Cardiac muscle cell (in vitro differentiated cells and primary cell): Measurements from ENCODE around the gene NUDCD3. TPM values are rescaled to one million over a fixed set of nuclear protein-coding genes. Genes with fewer than 3 reads are reported as not detected.
A peak's percentile ranks its signal among the peaks of the same experiment; 100 is the strongest.

ENCODE experiments used
- DNase-seq, 2 donors: peaks; one replicate each; pipeline versions ENCODE4 v3.0.0 to v3.0.0-alpha.2; 2010 to 2017; ENCODE audit warnings: low read depth in 1 of 2, low spot score in 1 of 2
- H3K27ac ChIP-seq: fragments of 200-600 bp; sonication (generic); 2 replicates; pipeline ENCODE4 v1.5.1; 2016
- H3K27me3 ChIP-seq: fragments of 200-600 bp; sonication (generic); 2 replicates; pipeline ENCODE4 v1.6.0; 2016; ENCODE audit warnings: control low read depth
- H3K36me3 ChIP-seq: fragments of 200-600 bp; sonication (generic); 2 replicates; pipeline ENCODE4 v1.5.1; 2016; ENCODE audit warnings: control low read depth
- H3K4me1 ChIP-seq: fragments of 200-600 bp; sonication (generic); 2 replicates; pipeline ENCODE4 v1.8.1; 2017; ENCODE audit warnings: low read depth, mild to moderate bottlenecking, mixed run types
- H3K4me3 ChIP-seq: fragments of 200-600 bp; sonication (generic); 2 replicates; pipeline ENCODE4 v1.5.1; 2016; ENCODE audit warnings: mild to moderate bottlenecking
- H3K9me3 ChIP-seq: fragments of 200-600 bp; sonication (generic); 2 replicates; pipeline ENCODE4 v1.5.1; 2017; ENCODE audit warnings: low read depth, mild to moderate bottlenecking, control low read depth
- polyA plus RNA-seq: library from polyadenylated mRNA; unstranded; fragments of >200 nt; fragmentation: Nextera tagmentation; extraction: Ambion mirVana; gene quantifications from 2 replicates; pipeline ENCODE4 v1.2.1, GENCODE V29; 2016
- total RNA-seq: library from RNA; depleted of rRNA; stranded (reverse); fragments of >200 nt; gene quantifications from 2 replicates; pipeline ENCODE4 v1.2.3, GENCODE V29; 2016
- TF ChIP-seq, protein P1 (sequence below): IDR thresholded peaks from 2 replicates; pipeline ENCODE4 v1.5.1; 2012; ENCODE audit warnings: low read depth, mild to moderate bottlenecking, low read length

Gene NUDCD3
- total and polyA plus RNA-seq, 2 experiments from 2014 or later, result 44.8 to 98.7 TPM

DNA sequence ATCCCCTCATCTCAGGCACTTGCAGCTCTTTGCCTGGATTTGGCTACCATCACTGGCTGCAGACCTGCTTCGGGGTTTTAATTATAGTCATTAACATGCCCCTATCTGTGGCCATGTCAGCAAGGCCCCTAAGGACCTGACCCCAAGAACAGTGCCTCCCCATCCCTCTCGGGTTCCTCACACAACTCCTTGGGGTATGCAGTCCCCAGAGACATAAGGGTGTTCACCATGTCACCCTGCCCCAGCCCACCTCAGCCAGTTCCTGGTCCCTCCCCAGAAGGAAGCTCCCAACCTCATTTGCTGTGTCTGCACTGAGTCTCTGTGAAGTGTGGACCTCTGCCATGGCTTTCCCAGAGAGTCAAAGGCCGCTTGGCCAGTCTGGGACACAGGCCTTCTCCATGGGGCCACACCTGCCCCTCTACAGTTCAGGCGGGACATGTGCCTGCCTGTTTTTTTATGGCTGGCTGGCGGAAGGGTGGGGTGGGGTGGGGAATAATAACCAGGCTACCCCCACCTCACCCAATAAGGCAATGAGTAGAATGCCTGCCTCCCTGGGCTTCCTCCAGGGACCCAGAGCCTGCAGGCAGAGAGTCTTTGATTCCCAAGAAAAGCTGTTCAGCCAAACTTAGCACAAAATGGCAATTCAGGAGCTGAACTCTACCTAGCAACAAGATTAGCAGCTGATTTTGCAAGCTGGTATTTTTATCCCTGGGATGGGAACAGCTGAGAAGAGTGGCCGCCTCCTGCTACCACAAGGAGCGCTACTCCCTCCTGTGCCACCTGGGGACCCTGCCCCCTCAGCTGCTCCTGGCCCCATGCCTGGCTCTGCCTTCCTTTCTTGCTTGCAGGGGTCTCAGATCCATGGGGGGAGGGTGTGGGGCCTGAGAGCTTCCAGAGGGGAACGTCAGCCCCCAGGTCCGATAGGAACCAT, 141.3 kb downstream of the NUDCD3 start:
- DNase-seq, result peak in 1 of 2 donors; percentile 42
- Histone ChIP-seq H3K27ac (no peak overlapping the region), H3K36me3 (no peaks in the 10 kb centered on the region), H3K9me3 (no peaks in the 10 kb centered on the region), H3K4me3 (no peak overlapping the region), H3K27me3 (peaks cover 8% of the 10 kb centered on the region), H3K4me1 (peaks cover 7% of the 10 kb centered on the region)
- TF ChIP-seq, protein P1, sequence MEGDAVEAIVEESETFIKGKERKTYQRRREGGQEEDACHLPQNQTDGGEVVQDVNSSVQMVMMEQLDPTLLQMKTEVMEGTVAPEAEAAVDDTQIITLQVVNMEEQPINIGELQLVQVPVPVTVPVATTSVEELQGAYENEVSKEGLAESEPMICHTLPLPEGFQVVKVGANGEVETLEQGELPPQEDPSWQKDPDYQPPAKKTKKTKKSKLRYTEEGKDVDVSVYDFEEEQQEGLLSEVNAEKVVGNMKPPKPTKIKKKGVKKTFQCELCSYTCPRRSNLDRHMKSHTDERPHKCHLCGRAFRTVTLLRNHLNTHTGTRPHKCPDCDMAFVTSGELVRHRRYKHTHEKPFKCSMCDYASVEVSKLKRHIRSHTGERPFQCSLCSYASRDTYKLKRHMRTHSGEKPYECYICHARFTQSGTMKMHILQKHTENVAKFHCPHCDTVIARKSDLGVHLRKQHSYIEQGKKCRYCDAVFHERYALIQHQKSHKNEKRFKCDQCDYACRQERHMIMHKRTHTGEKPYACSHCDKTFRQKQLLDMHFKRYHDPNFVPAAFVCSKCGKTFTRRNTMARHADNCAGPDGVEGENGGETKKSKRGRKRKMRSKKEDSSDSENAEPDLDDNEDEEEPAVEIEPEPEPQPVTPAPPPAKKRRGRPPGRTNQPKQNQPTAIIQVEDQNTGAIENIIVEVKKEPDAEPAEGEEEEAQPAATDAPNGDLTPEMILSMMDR, result no peak

DNA sequence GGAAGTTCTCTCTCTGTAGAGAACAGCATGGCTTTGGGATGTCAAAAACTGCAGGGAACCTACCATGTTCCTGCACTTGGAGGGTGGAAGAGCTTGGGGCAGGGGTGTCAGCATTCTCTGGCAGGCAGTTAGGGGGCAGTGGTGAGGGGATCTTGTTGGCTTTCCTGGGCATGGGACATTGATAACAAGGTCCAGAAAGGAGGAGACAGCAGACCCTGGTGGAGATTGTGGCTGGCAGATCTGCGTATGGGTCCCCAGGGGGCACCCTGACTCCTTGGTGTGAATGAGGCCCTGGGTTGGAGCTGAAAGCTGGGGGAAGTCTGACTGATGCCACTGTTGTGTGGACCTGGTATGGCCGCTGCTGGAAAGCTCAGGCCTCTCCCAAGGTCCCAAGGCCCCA, 142.2 kb downstream of the NUDCD3 start:
- TF ChIP-seq, protein P1, result peak; percentile 48
- no peak overlapping the region for H3K4me3 ChIP-seq
- no peaks in the 10 kb centered on the region for H3K9me3 ChIP-seq
- H3K27me3 ChIP-seq, result peaks cover 8% of the 10 kb centered on the region
- DNase-seq, result peak; percentile 24 to 51
- no peak overlapping the region for H3K27ac ChIP-seq
- H3K4me1 ChIP-seq, result peaks cover 7% of the 10 kb centered on the region
- H3K36me3 ChIP-seq, result no peaks in the 10 kb centered on the region

DNA sequence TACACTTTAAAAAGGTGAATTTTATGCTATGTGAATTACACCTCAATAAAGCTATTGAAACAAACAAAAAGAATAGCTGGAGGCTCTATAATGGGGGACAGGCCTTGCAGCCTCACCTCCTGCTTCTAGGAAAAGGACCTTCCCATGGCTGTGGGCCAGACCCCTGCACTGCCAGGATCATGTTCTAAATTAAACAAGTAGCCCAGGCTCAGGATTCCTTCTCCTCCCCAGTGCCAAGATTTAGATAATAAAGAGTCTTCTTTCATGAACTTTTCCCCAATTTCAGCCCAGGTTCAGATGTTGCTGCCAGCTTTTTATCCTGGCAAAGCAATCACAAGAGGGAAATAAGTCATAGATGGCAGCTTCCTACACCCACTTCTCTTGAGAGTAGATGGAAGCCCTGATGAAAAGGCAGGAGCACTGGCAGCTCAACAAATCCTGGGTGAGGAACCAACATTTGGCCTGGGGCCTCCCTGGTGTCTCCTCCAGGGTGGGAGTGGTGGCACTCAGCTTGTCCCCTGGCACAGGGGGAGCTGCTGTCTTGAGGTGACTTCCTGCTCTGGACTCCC, 142.8 kb downstream of the NUDCD3 start:
- TF ChIP-seq, protein P1, result no peak
- DNase-seq, result no peak
- H3K36me3 ChIP-seq, result no peaks in the 10 kb centered on the region
- peaks cover 7% of the 10 kb centered on the region for H3K4me1 ChIP-seq
- H3K9me3 ChIP-seq, result no peaks in the 10 kb centered on the region
- peaks cover 8% of the 10 kb centered on the region for H3K27me3 ChIP-seq
- no peak overlapping the region for H3K4me3 ChIP-seq
- no peak overlapping the region for H3K27ac ChIP-seq

DNA sequence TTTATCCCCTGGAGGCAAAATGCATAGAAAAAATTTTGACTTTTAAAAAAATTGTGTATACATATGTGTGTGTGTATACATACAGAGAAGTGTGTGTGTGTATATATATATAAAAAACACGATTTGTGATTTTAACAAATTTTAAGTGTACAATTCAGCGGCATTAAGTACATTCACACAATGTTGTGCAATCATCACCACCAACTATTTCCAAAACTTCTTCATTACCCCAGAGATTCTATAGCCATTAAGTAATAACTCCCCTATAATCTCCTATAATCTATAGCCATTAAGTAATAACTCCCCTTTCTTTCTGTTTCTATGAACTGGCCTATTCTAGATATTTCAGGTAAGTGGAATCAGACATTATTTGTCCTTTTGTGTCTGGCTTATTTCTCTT, 144.4 kb downstream of the NUDCD3 start:
- Histone ChIP-seq H3K36me3 (no peaks in the 10 kb centered on the region), H3K27ac (no peak overlapping the region), H3K4me3 (no peak overlapping the region), H3K9me3 (no peaks in the 10 kb centered on the region), H3K27me3 (peaks cover 8% of the 10 kb centered on the region), H3K4me1 (peaks cover 7% of the 10 kb centered on the region)
- no peak for DNase-seq
- TF ChIP-seq, protein P1, result no peak

DNA sequence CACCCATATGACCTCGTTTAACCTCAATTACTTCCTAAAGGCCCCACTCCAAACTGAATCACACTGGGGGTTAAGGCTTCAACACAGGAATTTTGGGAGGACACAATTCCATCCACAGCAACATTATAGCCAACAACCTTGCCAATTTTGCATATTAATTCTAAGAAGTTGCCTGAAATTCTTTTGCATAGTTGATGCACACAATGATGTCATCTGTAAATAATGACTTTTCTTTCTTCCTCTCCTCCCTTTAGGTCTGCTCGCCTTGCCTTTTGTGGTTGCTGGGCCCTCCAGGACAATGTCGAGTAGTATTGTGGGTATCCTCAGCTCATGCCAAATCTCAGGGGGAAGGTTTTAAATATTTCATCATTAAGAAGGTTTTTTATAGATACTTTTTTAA, 149.1 kb downstream of the NUDCD3 start:
- no peak for DNase-seq
- TF ChIP-seq, protein P1, result no peak
- Histone ChIP-seq H3K4me3 (no peak overlapping the region), H3K36me3 (no peaks in the 10 kb centered on the region), H3K27ac (no peak overlapping the region), H3K9me3 (no peaks in the 10 kb centered on the region), H3K27me3 (peaks cover 8% of the 10 kb centered on the region), H3K4me1 (no peaks in the 10 kb centered on the region)
